Motor neuron (in vitro differentiated cells): ENCODE measurements around the gene MAD1L1. TPM values are rescaled to one million over a fixed set of nuclear protein-coding genes. Genes with fewer than 3 reads are reported as not detected.

Experiments used
- ATAC-seq, 8 experiments: fragments of 200-7000 bp; cut with Tn5 transposase; replicated peaks in 6 of 8; 2 replicates each; pipeline ENCODE4 v1.8.0; 2021; ENCODE audit warnings: mild to moderate bottlenecking in 8 of 8, moderate library complexity in 8 of 8
- H3K27ac ChIP-seq, 2 donors: fragments of 250-450 bp; sonication (Bioruptor Pico); 2 replicates each; pipeline ENCODE4 v1.9.0; 2021; ENCODE audit warnings: antibody characterized with exemption in 2 of 2, mild to moderate bottlenecking in 2 of 2, moderate library complexity in 1 of 2
- H3K4me1 ChIP-seq, 2 donors: fragments of 250-450 bp; sonication (Bioruptor Pico); replicated peaks in 1 of 2; 2 replicates each; pipeline ENCODE4 v1.6.1; 2021; ENCODE audit warnings: antibody characterized with exemption in 2 of 2, mild to moderate bottlenecking in 2 of 2, moderate library complexity in 1 of 2
- H3K4me3 ChIP-seq, 5 donors: fragments of 250-450 bp; sonication (Bioruptor Pico); 2 replicates each; pipeline ENCODE4 v1.9.0; 2021; ENCODE audit warnings: antibody characterized with exemption in 5 of 5, mild to moderate bottlenecking in 5 of 5, moderate library complexity in 4 of 5
- WGBS, 10 experiments: fragments of 450-650 bp; shearing (Covaris generic); methylation state at CpG; one replicate each; pipeline ENCODE4 v1.0.0; 2022; 5-methylcytosine and 5-hydroxymethylcytosine counted together
- in situ Hi-C, 9 experiments: fragments of 400-800 bp; cut with MboI; loops; one replicate each; pipeline ENCODE4 v1.15.0; 2021; ENCODE audit warnings: low sequenced_read_pairs in 9 of 9, low pct_unique_long_range_greater_than_20kb in 2 of 9; ENCODE audit not compliant: unreplicated experiment in 9 of 9
- total RNA-seq, 8 experiments: library from RNA; unstranded; fragments of 300-600 nt; gene quantifications; 2 replicates each; pipeline versions ENCODE4 v1.2.3 to v1.2.4, GENCODE V29; 2022

The MAD1L1 gene
- total RNA-seq, 8 experiments from 2014 or later, result 24.0 to 68.8 (median 32.4) TPM

- no peak overlapping the region for H3K4me3 ChIP-seq
- in situ Hi-C loops, result no loop called here
- no peak overlapping the region for H3K27ac ChIP-seq
- no peak for ATAC-seq
- peaks cover 3 to 6% of the 10 kb centered on the region in 2 donors for H3K4me1 ChIP-seq
- 40 to 100% (median 95%) methylated on average over 1 to 8 of the region's 12 CpGs; no CpG with 5 or more reads in 3 of the 10 experiments for whole genome bisulfite sequencing, 10 experiments
Observed at GRCh38 chr7:1781369-1781768, 451.4 kb downstream of the MAD1L1 start.

GRCh38 chr7:1779445-1779844, 453.3 kb downstream of the MAD1L1 start:
- no peak for ATAC-seq
- H3K4me1 ChIP-seq, result peaks cover 3 to 6% of the 10 kb centered on the region in 2 donors
- WGBS, 10 experiments, result 63 to 98% (median 85%) methylated on average over 2 to 7 of the region's 14 CpGs; no CpG with 5 or more reads in 3 of the 10 experiments
- in situ Hi-C loops, result no loop called here
- no peak overlapping the region for H3K4me3 ChIP-seq
- no peak overlapping the region for H3K27ac ChIP-seq

- Histone ChIP-seq H3K4me1 (no peaks in the 10 kb centered on the region), H3K4me3 (no peak overlapping the region), H3K27ac (no peak overlapping the region)
- in situ Hi-C loops, result no loop called here
- ATAC-seq, result no peak
- 38 to 92% (median 69%) methylated on average over 2 to 6 of the region's 6 CpGs; no CpG with 5 or more reads in 4 of the 10 experiments for WGBS, 10 experiments
Observed at GRCh38 chr7:1777122-1777521, 455.6 kb downstream of the MAD1L1 start.

GRCh38 chr7:1775389-1775788, 457.4 kb downstream of the MAD1L1 start:
- no peak overlapping the region for H3K4me3 ChIP-seq
- no peak overlapping the region for H3K27ac ChIP-seq
- ATAC-seq, result no peak
- in situ Hi-C loops, result no loop called here
- WGBS, 10 experiments, result 31 to 100% (median 73%) methylated on average over 3 to 4 of the region's 4 CpGs
- no peaks in the 10 kb centered on the region for H3K4me1 ChIP-seq

GRCh38 chr7:1770331-1770730, 462.4 kb downstream of the MAD1L1 start:
- no peak for ATAC-seq
- 53 to 100% methylated on average over 1 to 6 of the region's 6 CpGs; no CpG with 5 or more reads in 8 of the 10 experiments for WGBS, 10 experiments
- in situ Hi-C loops, result no loop called here

GRCh38 chr7:1769286-1770200, 463.2 kb downstream of the MAD1L1 start:
- ATAC-seq, result no peak
- H3K4me3 ChIP-seq, result no peak overlapping the region
- no peak overlapping the region for H3K27ac ChIP-seq
- in situ Hi-C loops, result no loop called here
- no peaks in the 10 kb centered on the region for H3K4me1 ChIP-seq
- 60 to 95% (median 86%) methylated on average over 1 to 23 of the region's 54 CpGs; no CpG with 5 or more reads in 2 of the 10 experiments for WGBS, 10 experiments

More at GRCh38 chr7:1770331-1770730, 462.4 kb downstream of the MAD1L1 start:
- Histone ChIP-seq H3K27ac (no peak overlapping the region), H3K4me1 (no peaks in the 10 kb centered on the region), H3K4me3 (no peak overlapping the region)

GRCh38 chr7:1768832-1769231, 463.9 kb downstream of the MAD1L1 start:
- 30 to 100% (median 88%) methylated on average over 1 to 6 of the region's 7 CpGs; no CpG with 5 or more reads in 1 of the 10 experiments for WGBS, 10 experiments
- ATAC-seq, result no peak

GRCh38 chr7:1767524-1767923, 465.2 kb downstream of the MAD1L1 start:
- peak in 4 of 8 experiments; percentile 22 to 37 (median 26) for ATAC-seq
- 30 to 100% (median 75%) methylated on average over 1 to 9 of the region's 10 CpGs; no CpG with 5 or more reads in 2 of the 10 experiments for WGBS, 10 experiments
- Histone ChIP-seq H3K4me1 (no peaks in the 10 kb centered on the region), H3K4me3 (no peak overlapping the region), H3K27ac (no peak overlapping the region)
- in situ Hi-C loops, result no loop called here

More at GRCh38 chr7:1768832-1769231, 463.9 kb downstream of the MAD1L1 start:
- Histone ChIP-seq H3K4me1 (no peaks in the 10 kb centered on the region), H3K27ac (no peak overlapping the region), H3K4me3 (no peak overlapping the region)
- in situ Hi-C loops, result no loop called here

Other genes starting within 250 kb of the MAD1L1 start
- 10 to 100 TPM; 19.9 to 39.7 (median 23.7) TPM for gene MRM2, start 9.3 kb upstream of the MAD1L1 start, total RNA-seq
- gene NUDT1, start 9.3 kb upstream of the MAD1L1 start, total RNA-seq, result 10 to 100 TPM; 11.0 to 46.5 (median 14.7) TPM
- gene SNX8, start 81.5 kb upstream of the MAD1L1 start, total RNA-seq, result 10 to 100 TPM in 1 of 8 experiments, 1 to 10 TPM in 7; 2.8 to 10.3 (median 6.9) TPM
- gene EIF3B, start 121.9 kb upstream of the MAD1L1 start, total RNA-seq, result 100 to 1,000 TPM in 4 of 8 experiments, 10 to 100 TPM in 4; 53.0 to 225 (median 87.9) TPM
- 10 to 100 TPM in 1 of 8 experiments, 1 to 10 TPM in 7; 4.0 to 10.4 (median 7.3) TPM for gene CHST12, start 170.7 kb upstream of the MAD1L1 start, total RNA-seq
- not detected for gene GRIFIN, start 243.5 kb upstream of the MAD1L1 start, total RNA-seq